GM12878 (cell line): ENCODE data around the gene FHOD3. TPM values are rescaled to one million over a fixed set of nuclear protein-coding genes. Genes with fewer than 3 reads are reported as not detected.

Experiments used
- ATAC-seq: fragments of 200-7000 bp; cut with Tn5 transposase; 3 replicates; pipeline ENCODE4 v1.9.1; 2020; ENCODE audit warnings: mild to moderate bottlenecking, moderate library complexity
- BruUV-seq: library from RNA; stranded (reverse); fragments of 400-500 nt; replicated peaks from 2 replicates; lab custom pipeline; 2021; lab: Mats Ljungman, UMichigan
- CTCF ChIA-PET: fragments of 300-600 bp; sonication (Branson Sonifier 250); formaldehyde crosslinking; extraction: SDS; loops from one replicate; lab custom pipeline; 2021; ENCODE audit warnings: inconsistent platforms; lab: Yijun Ruan, JAX
- POLR2A ChIA-PET: fragments of 350-600 bp; formaldehyde crosslinking; extraction: SDS; loops from one replicate; lab custom pipeline; 2021; ENCODE audit warnings: inconsistent platforms; lab: Charles Lee
- RAD21 ChIA-PET: fragments of 300-600 bp; sonication (Branson Sonifier 250); formaldehyde crosslinking; loops from one replicate; lab custom pipeline; 2023; ENCODE audit warnings: antibody characterized with exemption; ENCODE audit not compliant: unreplicated experiment; lab: Charles Lee
- SMC1A ChIA-PET: fragments of 300-600 bp; sonication (Branson Sonifier 250); formaldehyde crosslinking; loops from one replicate; lab custom pipeline; 2023; ENCODE audit not compliant: unreplicated experiment, uncharacterized antibody; lab: Charles Lee
- DNase-seq: peaks from one replicate; pipeline ENCODE4 v3.0.0-alpha.2; 2011; ENCODE audit warnings: low read depth, low spot score
- FAIRE-seq: peaks from 3 replicates; lab custom pipeline; 2011; peaks lifted over from hg19 to GRCh38; lab: Jason Lieb, UNC
- H2AFZ ChIP-seq: 2 replicates; pipeline ENCODE4 v1.6.0; 2011; ENCODE audit warnings: low read depth, low read length, control low read depth; ENCODE audit not compliant: control insufficient read depth
- H3K27ac ChIP-seq: 2 replicates; pipeline ENCODE4 v1.5.1; 2011; ENCODE audit warnings: control low read depth; ENCODE audit not compliant: control insufficient read depth, insufficient read depth
- H3K27me3 ChIP-seq, 2 experiments: replicated peaks in 1 of 2; 2 replicates each; pipeline versions ENCODE4 v1.6.0 to v1.6.1; 2011; ENCODE audit warnings: low read length in 1 of 2; ENCODE audit not compliant: control insufficient read depth in 2 of 2, insufficient read depth in 2 of 2
- H3K36me3 ChIP-seq, 2 experiments: 2 replicates each; pipeline ENCODE4 v1.5.1; 2011; ENCODE audit warnings: low read length in 1 of 2; ENCODE audit not compliant: control insufficient read depth in 2 of 2, insufficient read depth in 2 of 2
- H3K4me1 ChIP-seq: 2 replicates; pipeline ENCODE4 v1.6.1; 2011; ENCODE audit warnings: mild to moderate bottlenecking, low read length, moderate library complexity, mixed read lengths; ENCODE audit not compliant: control insufficient read depth, insufficient read depth
- H3K4me2 ChIP-seq: 2 replicates; pipeline ENCODE4 v1.6.0; 2011; ENCODE audit warnings: control low read depth; ENCODE audit not compliant: control insufficient read depth, insufficient read depth
- H3K4me3 ChIP-seq: fragments of 200-600 bp; sonication (generic); 2 replicates; pipeline ENCODE4 v1.5.1; 2016
- H3K79me2 ChIP-seq: 2 replicates; pipeline ENCODE4 v1.6.0; 2011; ENCODE audit warnings: low read length; ENCODE audit not compliant: control insufficient read depth, insufficient read depth
- H3K9ac ChIP-seq: 2 replicates; pipeline ENCODE4 v1.8.0; 2011; ENCODE audit warnings: low read length, control low read depth, mixed read lengths; ENCODE audit not compliant: control insufficient read depth, insufficient read depth
- H3K9me3 ChIP-seq: replicated peaks from 3 replicates; pipeline ENCODE4 v1.5.1; 2011; ENCODE audit warnings: mild to moderate bottlenecking, low read length; ENCODE audit not compliant: control insufficient read depth, insufficient read depth
- H4K20me1 ChIP-seq: 2 replicates; pipeline ENCODE4 v1.6.0; 2011; ENCODE audit not compliant: control insufficient read depth, insufficient read depth
- IKZF1 ChIP-seq: fragments of 450-650 bp; conservative IDR thresholded peaks from 2 replicates; pipeline ENCODE4 v1.6.1; 2017; ENCODE audit warnings: antibody characterized with exemption, mild to moderate bottlenecking
- IRF5 ChIP-seq: fragments of 450-650 bp; IDR thresholded peaks from 2 replicates; pipeline ENCODE4 v1.6.1; 2017; ENCODE audit warnings: borderline replicate concordance
- MEF2A ChIP-seq: IDR thresholded peaks from 2 replicates; pipeline ENCODE4 v1.6.1; 2011; ENCODE audit warnings: low read depth, mild to moderate bottlenecking, low read length, moderate library complexity; ENCODE audit not compliant: insufficient read depth
- NR2C2 ChIP-seq: IDR thresholded peaks from 2 replicates; pipeline ENCODE4 v1.6.1; 2011; ENCODE audit warnings: borderline replicate concordance, low read depth; ENCODE audit not compliant: control insufficient read depth, insufficient read length
- RUNX3 ChIP-seq: IDR thresholded peaks from 2 replicates; pipeline ENCODE4 v1.6.1; 2012; ENCODE audit warnings: low read length, inconsistent platforms
- SIX5 ChIP-seq: IDR thresholded peaks from 2 replicates; pipeline ENCODE4 v1.6.1; 2011; ENCODE audit warnings: mild to moderate bottlenecking, low read depth, low read length, moderate library complexity; ENCODE audit not compliant: severe bottlenecking
- SKIL ChIP-seq: fragments of 450-650 bp; IDR thresholded peaks from 2 replicates; pipeline ENCODE4 v1.6.1; 2017; ENCODE audit warnings: mild to moderate bottlenecking, low read depth, inconsistent platforms; ENCODE audit not compliant: poor library complexity, severe bottlenecking
- SP1 ChIP-seq: IDR thresholded peaks from one replicate; pipeline ENCODE4 v1.6.1; 2011; ENCODE audit warnings: low read depth, low read length
- TAF1 ChIP-seq: IDR thresholded peaks from 2 replicates; pipeline ENCODE4 v1.6.1; 2011; ENCODE audit warnings: mild to moderate bottlenecking, low read depth, low read length, borderline replicate concordance
- ZBTB11 ChIP-seq: fragments of 450-650 bp; formaldehyde crosslinking; IDR thresholded peaks from 2 replicates; pipeline ENCODE4 v1.5.0; 2022; ENCODE audit warnings: mild to moderate bottlenecking, missing genetic modification characterization
- ZBTB40 ChIP-seq: fragments of 450-650 bp; IDR thresholded peaks from 2 replicates; pipeline ENCODE4 v1.6.1; 2016; ENCODE audit warnings: mild to moderate bottlenecking, moderate library complexity, borderline replicate concordance
- WGBS: methylation state at CpG from one replicate; pipeline ENCODE4 v1.1.6; 2016; ENCODE audit warnings: low lambda C conversion rate; ENCODE audit not compliant: insufficient replicate concordance, insufficient coverage; ENCODE audit errors: missing lambda C conversion rate; 5-methylcytosine and 5-hydroxymethylcytosine counted together
- in situ Hi-C: fragments of 300-500 bp; cut with MboI; formaldehyde crosslinking; loops from 9 replicates; pipeline ENCODE4 v1.14.3; 2018; ENCODE audit warnings: mixed read lengths
- intact Hi-C: fragments of 100-400 bp; cut with micrococcal nuclease; formaldehyde crosslinking; loops from one replicate; pipeline ENCODE4 v1.14.2; 2022; ENCODE audit not compliant: unreplicated experiment
- polyA plus RNA-seq, 11 experiments: library from polyadenylated mRNA; depleted of rRNA in 4 of 11; unstranded in 6 of 11; stranded (reverse) in 5 of 11; fragments of >200 nt; fragmentation: Nextera tagmentation in 4 of 11; fragmentation: Illumina TruSeq in 1 of 11; extraction: Ambion mirVana in 4 of 11; extraction: Trizol in 1 of 11; gene quantifications; 1 replicate in 1 of 11; 2 replicates in 10 of 11; pipeline versions ENCODE4 v1.2.1 to v1.2.3, GENCODE V29; 2011 to 2016; ENCODE audit warnings: inconsistent platforms in 2 of 11, missing spikeins in 2 of 11, low read depth in 1 of 11
- total RNA-seq, 4 experiments: library from RNA; depleted of rRNA in 3 of 4; stranded (reverse); fragments of >200 nt in 3 of 4; fragmentation: Illumina TruSeq in 1 of 4; extraction: Trizol in 1 of 4; gene quantifications; 2 replicates each; pipeline versions ENCODE4 v1.2.1 to v1.2.3, GENCODE V29; 2013 to 2021

Gene FHOD3
- total and polyA plus RNA-seq, 10 of the 15 experiments (the other 5 are each of a cell fraction or from before 2014, with no cell fraction given): 0.77 to 26.7 (median 10.4) TPM

- TF ChIP-seq SKIL (no peak), TAF1 (no peak), RUNX3 (no peak), IRF5 (no peak)
- TF ChIP-seq, all 136 proteins: peak for 0
These were observed 234.1 kb downstream of the FHOD3 start (continued) for GRCh38 chr18:36531636-36532035.

GRCh38 chr18:36532394-36532793 is 234.9 kb downstream of the FHOD3 start:
- FAIRE-seq (no peak), ATAC-seq (no peak), DNase-seq (no peak)
- no peak overlapping the region for H2AFZ ChIP-seq
- ChIA-PET CTCF (interaction anchor here (1.2 to 1.9 kb wide), 2 partner anchors 13 to 28 kb away, joined by 3 to 7 read pairs; no protein-coding TSS in a partner anchor), RAD21 (no interaction called here), SMC1A (interaction anchor here (1.3 to 3.2 kb wide), 2 partner anchors 23 to 119 kb away, joined by 3 to 21 read pairs; no protein-coding TSS in a partner anchor), POLR2A (no interaction called here)
- WGBS: 61% methylated on average over 5 of the region's 5 CpGs
- H3K36me3 ChIP-seq: no peaks in the 10 kb centered on the region; a peak in 2 of 4 replicates
- H3K9ac ChIP-seq: no peak overlapping the region
- intact Hi-C loops: loop anchor here (5.0 kb wide), 1 partner anchor 50 kb away; no protein-coding TSS in a partner anchor
- no peaks in the 10 kb centered on the region for H3K4me1 ChIP-seq
- no peak overlapping the region for H3K27ac ChIP-seq
- H3K27me3 ChIP-seq: no peaks in the 10 kb centered on the region
- H3K4me2 ChIP-seq: no peak overlapping the region
- no peaks in the 10 kb centered on the region for H4K20me1 ChIP-seq
- no peak overlapping the region for H3K4me3 ChIP-seq
- no peaks in the 10 kb centered on the region for H3K9me3 ChIP-seq
- no TSS peak for BruUV-seq
- in situ Hi-C loops: no loop called here
- no peaks in the 10 kb centered on the region for H3K79me2 ChIP-seq
- no peak for TF ChIP-seq IKZF1
- no peak for TF ChIP-seq ZBTB40
- no peak for TF ChIP-seq SP1
- TF ChIP-seq ZBTB11 (CRISPR knock-in tag): no peak
- no peak for TF ChIP-seq NR2C2
- no peak for TF ChIP-seq MEF2A
- no peak for TF ChIP-seq SIX5
